Lung (tissue), 12 donors: ENCODE data around the gene FAM221B. TPM values are rescaled to one million over a fixed set of nuclear protein-coding genes. Genes with fewer than 3 reads are reported as not detected.

ENCODE experiments used
- ATAC-seq: fragments of 200-7000 bp; cut with Tn5 transposase; one replicate; pipeline ENCODE4 v1.9.1; 2020; ENCODE audit warnings: moderate number of reproducible peaks; ENCODE audit not compliant: insufficient read depth, low FRiP score
- DNase-seq, 3 donors: peaks; one replicate each; pipeline ENCODE4 v3.0.0-alpha.2; 2013 to 2017
- H3K27ac ChIP-seq, 2 donors: one replicate each; pipeline ENCODE4 v1.5.1; 2013; ENCODE audit warnings: mild to moderate bottlenecking in 2 of 2, moderate library complexity in 2 of 2, control low read depth in 1 of 2, inconsistent platforms in 1 of 2, low read depth in 1 of 2, low read length in 1 of 2
- H3K27me3 ChIP-seq, 3 donors: one replicate each; pipeline ENCODE4 v1.5.1; 2013; ENCODE audit warnings: low read length in 2 of 3; ENCODE audit not compliant: control insufficient read depth in 3 of 3, insufficient read depth in 3 of 3
- H3K36me3 ChIP-seq, 4 donors: one replicate each; pipeline ENCODE4 v1.5.1; 2013; ENCODE audit warnings: low read length in 4 of 4, mild to moderate bottlenecking in 1 of 4, moderate library complexity in 1 of 4; ENCODE audit not compliant: control insufficient read depth in 4 of 4, insufficient read depth in 4 of 4
- H3K4me1 ChIP-seq, 5 donors: one replicate each; pipeline ENCODE4 v1.5.1; 2013; ENCODE audit warnings: low read length in 5 of 5, mild to moderate bottlenecking in 2 of 5, moderate library complexity in 1 of 5; ENCODE audit not compliant: control insufficient read depth in 5 of 5, insufficient read depth in 5 of 5
- H3K4me3 ChIP-seq: one replicate; pipeline ENCODE4 v1.5.1; 2013; ENCODE audit warnings: mild to moderate bottlenecking, control low read depth, moderate library complexity
- H3K9ac ChIP-seq, 2 donors: one replicate each; pipeline ENCODE4 v1.5.1; 2013; ENCODE audit warnings: low read length in 2 of 2, control low read depth in 1 of 2; ENCODE audit not compliant: insufficient read depth in 1 of 2
- H3K9me3 ChIP-seq, 4 donors: one replicate each; pipeline ENCODE4 v1.5.1; 2013; ENCODE audit warnings: low read length in 3 of 4, mild to moderate bottlenecking in 1 of 4, moderate library complexity in 1 of 4; ENCODE audit not compliant: control insufficient read depth in 4 of 4, insufficient read depth in 3 of 4
- CTCF ChIP-seq: IDR thresholded peaks from 2 replicates; pipeline ENCODE4 v1.5.1; 2012; ENCODE audit warnings: mild to moderate bottlenecking; ENCODE audit errors: control extremely low read depth, extremely low read depth
- WGBS, 2 donors: extraction: QIAGEN DNeasy Blood & Tissue Kit; methylation state at CpG; one replicate each; pipeline ENCODE4 v1.1.7; 2013; 5-methylcytosine and 5-hydroxymethylcytosine counted together
- polyA plus RNA-seq, 2 donors: library from polyadenylated mRNA; stranded (reverse); fragments of 200-250 nt; gene quantifications; one replicate each; pipeline ENCODE4 v1.2.1, GENCODE V29; 2013
- total RNA-seq, 2 donors: library from RNA; depleted of rRNA in 1 of 2; stranded (reverse); fragments of >200 nt in 1 of 2; gene quantifications; one replicate each; pipeline ENCODE4 v1.2.1, GENCODE V29; 2014 to 2021
- donor health status: control.
- donor health status: control.
- donor health status: Bipolar disorder and iron deficiency.
- donor health status: healthy.
- donor health status: DM: yes; HTN: yes; CAD: no.

FAM221B gene
- total and polyA plus RNA-seq, 4 donors: 0.10 to 0.25 (median 0.13) TPM

GRCh38 chr9:35829764-35830096 lies 1.2 kb upstream of the FAM221B start:
- Histone ChIP-seq H3K4me1 (peaks cover 4 to 48% (median 21%) of the 10 kb centered on the region in 5 donors), H3K9me3 (no peaks in the 10 kb centered on the region), H3K27me3 (no peaks in the 10 kb centered on the region), H3K4me3 (peak overlapping the region; percentile 51), H3K36me3 (peaks cover 0 to 2% (median 0%) of the 10 kb centered on the region in 4 donors), H3K27ac (peak overlapping the region; percentile 89 to 93), H3K9ac (peak overlapping the region; percentile 57 to 84)
- ATAC-seq (no peak), DNase-seq (no peak)
- WGBS, 2 donors: 60 to 69% methylated on average over 2 of the region's 2 CpGs
- no peak for TF ChIP-seq CTCF

GRCh38 chr9:35829084-35829763 lies 692 bp upstream of the FAM221B start, which contains the start of gene TMEM8B:
TSS of gene TMEM8B (plus strand) at chr9:35829228. CDS start at chr9:35829448, 220 bp downstream.
- 1 to 2% methylated on average over 32 to 53 of the region's 53 CpGs for WGBS, 2 donors
- no peak for TF ChIP-seq CTCF
- H3K4me3 ChIP-seq: peak within 1 kb of the TSS; percentile 62
- H3K36me3 ChIP-seq: no peaks in the 10 kb centered on the region
- H3K4me1 ChIP-seq: peaks cover under 1 to 44% (median 21%) of the 10 kb centered on the region in 5 donors
- no peaks in the 10 kb centered on the region for H3K27me3 ChIP-seq
- peak within 1 kb of the TSS; percentile 90 to 93 for H3K27ac ChIP-seq
- DNase-seq (peak; percentile 97 to 98 (median 97)), ATAC-seq (peak; percentile 90)
- H3K9me3 ChIP-seq: no peaks in the 10 kb centered on the region
- H3K9ac ChIP-seq: peak within 1 kb of the TSS; percentile 69 to 91

GRCh38 chr9:35827486-35827885 lies 1.0 kb downstream of the FAM221B start:
- H3K9ac ChIP-seq: no peak overlapping the region
- H3K4me3 ChIP-seq: no peak overlapping the region
- TF ChIP-seq CTCF: no peak
- no peaks in the 10 kb centered on the region for H3K36me3 ChIP-seq
- peaks cover 0 to 28% (median 12%) of the 10 kb centered on the region in 5 donors for H3K4me1 ChIP-seq
- no peak overlapping the region for H3K27ac ChIP-seq
- DNase-seq: no peak
- no peak for ATAC-seq
- no peaks in the 10 kb centered on the region for H3K9me3 ChIP-seq
- no peaks in the 10 kb centered on the region for H3K27me3 ChIP-seq
- WGBS, 2 donors: 90 to 93% methylated on average over 3 of the region's 3 CpGs
